ENCODE results near the gene BTBD9.

GRCh38 chr6:38234934-38235682 lies 404.6 kb downstream of the BTBD9 start:
- TF ChIP-seq CTCF (IDR thresholded peaks at IDR 0.05) (no peak), POLR2A (IDR thresholded peaks at IDR 0.05) (no peak)
